Stimulated activated CD4-positive, alpha-beta T cell treated with anti-CD3 and anti-CD28 coated beads, Interleukin-15, amount 100 ng/mL, for 1 hour (primary cell): ENCODE data around the gene WHAMM.
"Not testable (repeated sequence)": the region's sequence is repeated elsewhere in the genome, so short reads cannot be mapped to it uniquely, and the experiment has no call there.

Source experiments
- DNase-seq, 2 donors: peaks; one replicate each; pipeline ENCODE4 v3.0.0-alpha.2; 2020; ENCODE audit warnings: low read depth in 1 of 2, low spot score in 1 of 2

The WHAMM gene, protein sequence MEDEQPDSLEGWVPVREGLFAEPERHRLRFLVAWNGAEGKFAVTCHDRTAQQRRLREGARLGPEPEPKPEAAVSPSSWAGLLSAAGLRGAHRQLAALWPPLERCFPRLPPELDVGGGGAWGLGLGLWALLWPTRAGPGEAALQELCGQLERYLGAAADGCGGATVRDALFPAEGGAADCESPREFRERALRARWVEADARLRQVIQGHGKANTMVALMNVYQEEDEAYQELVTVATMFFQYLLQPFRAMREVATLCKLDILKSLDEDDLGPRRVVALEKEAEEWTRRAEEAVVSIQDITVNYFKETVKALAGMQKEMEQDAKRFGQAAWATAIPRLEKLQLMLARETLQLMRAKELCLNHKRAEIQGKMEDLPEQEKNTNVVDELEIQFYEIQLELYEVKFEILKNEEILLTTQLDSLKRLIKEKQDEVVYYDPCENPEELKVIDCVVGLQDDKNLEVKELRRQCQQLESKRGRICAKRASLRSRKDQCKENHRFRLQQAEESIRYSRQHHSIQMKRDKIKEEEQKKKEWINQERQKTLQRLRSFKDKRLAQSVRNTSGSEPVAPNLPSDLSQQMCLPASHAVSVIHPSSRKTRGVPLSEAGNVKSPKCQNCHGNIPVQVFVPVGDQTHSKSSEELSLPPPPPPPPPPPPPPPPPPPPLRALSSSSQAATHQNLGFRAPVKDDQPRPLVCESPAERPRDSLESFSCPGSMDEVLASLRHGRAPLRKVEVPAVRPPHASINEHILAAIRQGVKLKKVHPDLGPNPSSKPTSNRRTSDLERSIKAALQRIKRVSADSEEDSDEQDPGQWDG

DNA sequence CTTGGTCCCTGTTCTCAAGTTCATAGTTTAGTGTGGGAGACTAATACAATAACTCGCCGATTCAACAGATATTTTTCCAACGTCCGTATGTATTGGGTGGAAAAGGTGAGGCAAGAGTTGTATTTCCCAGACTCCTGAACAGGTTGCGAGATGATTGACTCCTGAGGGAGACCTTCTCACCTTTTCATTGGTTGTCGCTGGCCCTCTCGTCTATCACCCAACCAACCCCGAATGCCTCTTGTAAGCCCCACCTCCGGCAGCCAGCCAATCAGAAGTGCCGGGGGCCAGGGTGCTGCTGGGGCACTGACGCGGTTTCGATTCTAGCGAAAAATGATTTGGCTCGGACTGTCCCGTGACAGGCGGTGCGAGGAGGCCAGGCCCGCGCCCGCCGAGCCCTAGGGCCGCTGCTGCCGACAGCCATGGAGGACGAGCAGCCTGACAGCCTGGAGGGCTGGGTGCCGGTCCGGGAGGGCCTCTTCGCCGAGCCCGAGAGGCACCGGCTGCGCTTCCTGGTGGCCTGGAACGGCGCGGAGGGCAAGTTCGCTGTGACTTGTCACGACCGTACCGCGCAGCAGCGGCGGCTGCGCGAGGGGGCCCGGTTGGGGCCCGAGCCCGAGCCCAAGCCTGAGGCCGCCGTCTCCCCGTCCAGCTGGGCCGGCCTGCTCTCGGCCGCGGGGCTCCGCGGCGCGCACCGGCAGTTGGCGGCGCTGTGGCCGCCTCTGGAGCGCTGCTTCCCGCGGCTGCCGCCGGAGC, at the start of gene WHAMM:
Gene WHAMM (plus strand): TSS at position 321 of the 753 bp plus-strand sequence. CDS start 99 bp downstream, at position 420.
- DNase-seq = peak; percentile 86 to 87

DNA sequence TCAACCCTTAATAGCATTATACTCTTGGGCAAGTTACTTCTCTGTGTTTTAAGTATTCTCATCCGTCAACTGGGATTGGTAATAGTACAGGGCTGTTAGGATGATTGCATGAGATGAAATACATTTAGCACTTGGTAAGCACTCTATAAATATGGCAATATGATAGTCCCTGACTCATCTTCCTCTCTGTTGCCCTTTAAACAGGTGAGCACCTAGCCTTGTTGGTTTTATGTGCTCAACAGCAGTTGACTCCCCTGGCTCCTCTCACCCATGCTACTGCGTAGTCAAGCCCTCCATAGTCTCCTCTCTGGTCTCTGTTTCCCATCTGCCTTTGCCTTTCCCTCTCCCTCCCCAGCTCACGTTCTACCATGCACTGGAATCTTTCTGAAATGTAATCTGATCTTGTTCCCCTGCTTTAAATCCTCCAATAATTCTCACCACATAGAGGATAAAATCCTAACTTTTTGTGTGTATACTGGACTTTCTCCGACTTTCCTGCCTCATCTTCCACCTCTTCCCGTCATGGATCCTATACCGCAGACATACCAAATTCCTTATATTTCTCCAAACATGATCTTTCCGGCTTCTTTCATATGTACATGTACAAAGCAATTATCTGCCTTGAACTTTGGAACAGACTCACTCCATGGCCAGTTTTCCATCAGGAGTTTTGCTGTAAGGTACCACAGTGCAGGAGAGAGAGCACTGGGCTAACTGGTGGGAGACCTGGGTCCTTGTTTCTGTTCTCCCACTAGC, 45.9 kb upstream of the WHAMM start:
- no peak for DNase-seq

DNA sequence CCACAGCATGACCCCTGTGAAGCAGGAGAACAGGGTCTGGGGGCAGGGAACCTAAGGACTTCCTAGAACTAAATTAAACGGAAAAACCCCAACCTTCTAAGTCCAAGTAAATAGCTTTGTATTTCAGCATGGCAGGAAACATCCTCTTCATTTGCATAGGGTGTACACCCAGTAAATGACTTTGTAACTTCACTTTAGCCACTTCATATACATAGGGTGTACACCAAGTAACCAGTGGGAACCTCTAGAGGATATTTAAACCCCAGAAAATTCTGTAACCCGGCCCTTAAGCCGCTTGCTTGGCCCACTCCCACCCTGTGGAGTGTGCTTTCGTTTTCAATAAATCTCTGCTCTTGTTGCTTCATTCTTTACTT, 45.3 kb upstream of the WHAMM start:
- DNase-seq = no peak

DNA sequence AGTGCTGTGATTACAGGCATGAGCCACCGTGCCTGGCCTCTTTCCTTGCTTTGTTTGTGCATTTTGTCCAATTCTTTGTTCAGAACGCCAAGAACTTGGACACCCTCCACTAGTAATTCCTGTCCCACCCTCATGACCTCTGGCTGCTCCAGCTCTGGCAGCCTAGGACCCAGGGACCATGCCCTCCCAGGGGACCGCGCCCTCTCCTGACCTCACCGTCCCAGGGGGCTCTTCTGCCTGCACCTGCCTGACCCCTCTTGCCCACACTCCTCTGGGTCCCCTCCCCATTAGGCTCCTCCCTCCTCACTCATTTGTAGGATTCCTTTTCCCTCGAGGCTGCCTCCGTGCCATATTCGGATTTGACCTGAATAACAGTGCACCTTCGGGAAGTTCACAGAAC, 44.7 kb upstream of the WHAMM start:
- DNase-seq = no peak

DNA sequence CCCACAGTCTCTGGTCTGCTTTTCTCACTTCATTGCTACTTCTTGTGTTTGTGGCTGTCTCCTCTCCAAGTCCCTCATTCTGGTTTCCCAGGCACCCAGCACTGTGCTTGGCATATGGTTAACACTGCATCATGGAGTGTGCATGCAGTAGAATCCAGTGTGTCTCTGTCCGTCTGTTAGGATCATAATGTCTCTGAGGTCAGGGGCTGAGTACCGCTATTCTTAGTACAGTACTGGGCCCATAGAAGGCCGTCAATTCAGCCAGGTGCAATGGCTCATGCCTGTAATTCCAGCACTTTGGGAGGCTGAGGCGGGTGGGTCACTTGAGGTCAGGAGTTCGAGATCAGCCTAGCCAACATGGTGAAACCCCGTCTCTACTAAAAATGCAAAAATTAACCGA, 43.2 kb upstream of the WHAMM start:
- not testable (repeated sequence) for DNase-seq

DNA sequence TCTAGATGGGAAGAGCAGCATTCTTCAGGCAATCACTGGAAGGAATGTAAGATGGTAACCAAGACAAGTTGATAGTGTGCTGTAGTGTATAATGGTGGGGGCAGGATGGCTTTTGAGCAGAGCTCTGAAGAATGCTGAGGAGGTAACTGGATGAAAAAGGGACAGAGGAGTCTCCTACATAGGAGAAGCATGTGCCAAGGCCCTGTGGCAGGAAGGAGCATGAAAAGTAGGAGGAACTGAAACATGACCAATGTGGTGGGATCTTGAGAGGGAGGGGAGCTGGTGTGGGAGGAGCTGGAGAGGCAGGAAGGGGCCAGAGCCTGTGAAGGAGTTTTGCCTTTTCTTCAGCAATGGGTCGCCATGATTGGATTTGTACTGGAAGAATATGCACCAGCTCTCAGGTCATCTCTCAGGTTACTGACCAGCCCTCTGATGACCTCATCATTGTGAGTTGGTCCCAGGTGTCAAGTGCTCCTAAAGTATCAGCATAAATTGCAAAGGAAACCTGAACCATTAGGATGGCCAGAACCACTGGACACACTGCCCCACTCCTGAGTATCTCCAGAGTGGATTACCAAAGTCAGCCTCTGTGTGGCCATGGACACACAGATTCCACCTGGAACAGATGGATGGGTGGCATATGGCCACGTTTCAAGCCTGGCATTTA, 42.1 kb upstream of the WHAMM start:
- DNase-seq = no peak

DNA sequence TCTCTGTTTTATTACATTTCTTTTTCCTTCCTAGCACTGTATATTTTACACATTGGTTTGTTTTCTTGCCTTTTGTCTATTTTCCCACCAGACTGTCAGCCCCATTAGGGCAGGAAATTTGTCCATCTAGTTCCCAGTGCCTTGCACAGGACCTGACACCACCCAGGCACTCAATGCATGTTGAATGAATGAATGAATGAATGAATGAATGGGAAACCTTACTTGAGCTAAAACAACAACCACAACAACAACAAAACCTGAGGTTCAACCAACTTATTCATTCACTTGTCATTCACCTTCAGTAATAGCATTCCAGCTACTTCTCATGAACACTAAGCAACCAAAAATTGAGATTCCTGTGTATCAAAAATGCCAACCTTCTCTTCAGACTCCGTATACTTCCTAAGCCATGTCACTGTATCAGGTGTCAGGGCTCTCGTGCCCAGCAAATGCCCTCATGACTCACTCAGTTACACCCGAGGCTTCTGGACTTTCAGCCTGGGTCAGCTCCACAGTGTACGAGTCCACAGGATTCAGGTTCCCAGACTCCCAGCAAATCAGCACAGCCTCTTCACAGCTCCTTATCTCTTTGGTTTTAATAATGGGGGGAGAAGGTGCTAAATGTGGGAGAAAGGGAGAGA, 40.9 kb upstream of the WHAMM start:
- no peak for DNase-seq

DNA sequence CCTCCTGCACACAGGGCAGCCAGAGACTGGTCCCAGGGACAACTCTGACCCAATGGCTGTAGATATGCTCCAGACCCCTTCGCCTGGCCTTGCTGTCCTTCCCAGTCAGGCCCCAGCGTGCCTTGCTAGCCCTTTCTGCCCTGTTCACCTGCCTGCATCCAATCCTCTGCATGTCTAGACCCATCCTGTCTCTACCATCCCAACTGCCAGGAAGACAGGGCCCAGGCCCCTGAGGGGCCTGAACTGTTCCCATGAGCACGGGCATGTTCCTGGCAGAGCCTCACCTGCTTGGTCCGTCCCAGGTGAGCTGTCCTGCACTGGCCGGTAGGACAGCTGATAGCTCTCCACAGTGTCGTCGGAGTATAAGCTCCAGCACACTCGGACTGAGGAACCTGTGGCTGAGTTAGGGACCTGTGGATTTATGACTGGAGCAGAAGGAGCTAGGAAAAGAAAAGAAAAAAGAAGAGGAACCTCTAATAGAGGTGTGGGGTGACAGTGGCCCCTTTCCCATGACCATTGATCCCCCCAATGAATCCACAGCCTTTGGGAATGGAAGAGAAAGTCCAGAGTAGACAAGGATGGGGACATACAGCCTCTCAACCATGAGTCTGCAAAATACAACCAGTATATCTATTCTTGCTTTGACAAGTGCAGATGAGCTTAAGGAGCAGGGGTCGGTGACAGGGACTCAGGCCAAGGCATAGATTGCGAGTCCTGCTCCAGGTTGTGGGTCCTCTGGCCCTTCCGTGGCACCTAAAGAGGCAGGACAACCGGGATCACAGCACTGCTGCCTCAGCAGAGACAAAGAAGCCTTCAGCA, 37.4 kb upstream of the WHAMM start:
- DNase-seq = no peak

DNA sequence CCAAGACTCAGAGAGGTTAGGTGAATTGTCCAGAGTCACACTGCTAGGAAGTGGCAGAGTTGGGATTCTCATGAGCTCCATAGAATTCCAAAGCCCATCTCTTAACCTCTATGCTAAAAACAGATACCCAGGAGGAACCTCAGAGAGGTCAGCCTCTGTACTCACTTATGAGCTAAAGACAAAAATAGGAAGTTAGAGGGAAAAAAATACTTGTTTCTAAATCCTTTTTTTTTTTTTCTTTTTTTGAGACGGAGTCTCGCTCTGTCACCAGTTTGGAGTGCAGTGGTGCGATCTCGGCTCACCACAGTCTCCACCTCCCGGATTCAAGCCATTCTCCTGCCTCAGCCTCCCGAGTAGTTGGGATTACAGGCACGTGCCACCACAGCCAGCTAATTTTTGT, 34.9 kb upstream of the WHAMM start:
- DNase-seq = no peak

DNA sequence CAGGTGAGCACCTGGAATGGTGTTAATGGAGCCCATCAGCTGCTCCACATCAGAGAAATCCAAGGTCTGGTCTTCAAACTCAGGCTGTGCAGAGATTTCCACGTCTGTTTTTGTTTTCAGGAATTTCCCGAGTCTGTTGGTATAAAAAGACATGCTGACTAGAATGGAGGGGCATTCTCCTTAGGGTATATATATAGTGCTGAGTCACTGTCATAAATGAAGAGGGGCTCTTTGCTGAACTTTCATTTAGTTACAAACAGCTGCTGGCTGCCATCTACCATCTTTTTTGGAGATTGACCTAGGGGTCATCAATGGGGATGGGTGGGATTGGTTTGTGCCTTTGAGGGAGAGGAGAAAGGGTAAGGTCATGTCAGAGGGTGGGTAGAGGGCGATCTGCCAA, 30.7 kb upstream of the WHAMM start:
- no peak for DNase-seq

DNA sequence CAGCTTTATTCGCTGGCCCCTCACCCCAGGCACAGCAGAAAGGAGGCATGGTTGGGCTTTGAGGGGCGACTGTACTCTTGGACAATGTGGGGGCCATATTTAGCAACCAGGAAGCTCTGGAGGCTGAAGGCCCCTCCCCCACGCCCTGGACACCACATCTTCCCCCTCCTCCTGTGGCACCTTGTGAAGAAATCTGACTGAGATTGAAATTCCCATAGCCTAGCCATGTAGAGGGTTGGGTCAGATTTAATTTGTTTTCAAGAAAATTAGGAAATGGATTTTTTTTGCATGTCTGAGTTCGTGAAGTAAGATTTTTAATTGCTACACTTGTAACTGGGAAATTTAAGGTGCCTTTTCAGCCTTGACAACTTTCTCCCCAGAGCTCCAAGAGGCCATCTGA, 28.1 kb upstream of the WHAMM start:
- no peak for DNase-seq

DNA sequence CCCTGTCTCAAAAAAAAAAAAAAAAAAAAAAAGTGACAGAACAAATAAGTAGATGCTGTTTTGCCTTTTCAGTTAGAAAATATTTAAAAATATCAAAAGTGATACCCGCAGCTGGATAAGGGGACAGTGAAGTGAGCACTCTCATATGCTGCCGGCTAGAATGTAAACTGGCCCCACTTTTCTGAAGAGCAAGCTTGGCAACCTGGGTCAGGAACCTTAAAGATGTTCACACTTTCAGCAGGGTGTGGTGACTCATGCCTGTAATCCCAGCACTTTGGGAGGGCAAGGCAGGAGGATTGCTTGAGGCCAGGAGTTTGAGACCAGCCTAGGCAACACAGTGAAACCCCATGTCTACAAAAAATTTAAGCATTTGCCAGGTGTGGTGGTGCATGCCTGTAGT, 20.9 kb upstream of the WHAMM start:
- no peak for DNase-seq

DNA sequence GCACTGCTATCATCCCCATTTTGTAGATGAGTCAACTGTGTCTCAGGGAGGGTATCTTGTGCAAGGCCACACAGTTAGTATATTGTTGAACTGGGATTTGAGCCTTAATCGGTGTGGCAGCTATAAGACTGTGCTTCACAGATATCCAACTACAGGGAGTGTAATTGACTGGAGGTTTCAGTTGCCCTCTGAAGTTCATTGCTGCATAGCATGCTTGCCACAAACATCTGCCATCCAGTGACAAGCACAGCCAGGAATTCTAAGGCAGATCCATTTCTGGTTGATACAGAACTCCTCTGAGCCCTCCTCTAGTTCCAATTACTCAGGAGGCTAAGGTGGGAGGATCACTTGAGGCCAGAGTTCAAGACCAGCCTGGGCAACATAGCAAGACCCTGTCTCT, 19.9 kb upstream of the WHAMM start:
- DNase-seq = no peak

DNA sequence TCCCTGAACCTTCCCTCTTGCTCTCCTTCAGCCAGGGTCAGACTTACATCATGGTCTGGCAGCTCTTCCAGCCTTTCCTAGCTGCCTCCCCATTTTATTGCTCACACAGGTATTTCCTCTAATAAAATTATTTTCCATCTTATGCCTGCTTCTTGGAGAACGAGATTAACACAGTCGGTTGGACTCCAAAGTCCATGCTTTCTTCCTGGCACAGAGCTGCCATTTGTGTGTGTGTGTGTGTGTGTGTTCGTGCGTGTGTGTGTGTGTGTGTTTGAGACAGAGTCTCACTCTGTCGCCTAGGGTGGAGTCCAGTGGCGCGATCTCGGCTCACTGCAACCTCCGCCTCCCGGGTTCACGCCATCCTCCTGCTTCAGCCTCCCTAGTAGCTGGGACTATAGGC, 19.1 kb upstream of the WHAMM start:
- DNase-seq = no peak

DNA sequence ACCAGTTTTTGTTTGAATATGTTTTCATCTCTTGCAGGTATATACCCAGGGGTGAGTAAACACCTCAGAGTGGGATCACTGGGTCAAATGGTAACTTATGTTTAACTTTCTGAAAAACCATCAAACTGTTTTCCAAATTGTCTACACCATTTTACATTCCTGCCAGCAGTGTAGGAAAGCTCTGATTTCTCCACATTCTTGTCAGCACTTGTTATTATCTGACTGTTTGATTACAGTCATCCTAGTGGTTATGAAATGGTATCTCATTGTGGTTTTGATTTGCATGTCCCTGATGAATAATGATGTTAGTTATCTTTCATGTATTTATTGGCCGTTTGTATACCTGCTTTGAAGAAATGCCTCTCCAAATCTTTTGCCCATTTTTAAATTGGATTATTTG, 17.4 kb upstream of the WHAMM start:
- no peak for DNase-seq

DNA sequence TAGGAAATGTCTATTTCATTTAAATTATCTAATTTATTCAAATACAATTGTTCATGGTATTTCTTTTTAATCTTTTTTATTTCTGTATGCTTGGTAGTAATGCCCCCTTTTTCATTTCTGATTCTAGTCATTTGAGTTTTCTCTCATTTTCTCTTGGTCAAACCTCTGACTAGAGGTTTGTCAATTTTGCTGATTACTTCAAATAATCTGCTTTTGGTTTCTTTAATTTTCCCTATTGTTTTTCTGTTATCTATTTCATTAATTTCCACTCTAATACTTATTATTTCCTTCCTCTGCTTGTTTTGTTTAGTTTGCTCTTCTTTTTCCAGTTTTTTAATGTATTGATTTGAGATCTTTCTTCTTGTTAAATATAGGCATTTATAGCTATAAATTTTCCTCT, 15.7 kb upstream of the WHAMM start:
- no peak for DNase-seq

DNA sequence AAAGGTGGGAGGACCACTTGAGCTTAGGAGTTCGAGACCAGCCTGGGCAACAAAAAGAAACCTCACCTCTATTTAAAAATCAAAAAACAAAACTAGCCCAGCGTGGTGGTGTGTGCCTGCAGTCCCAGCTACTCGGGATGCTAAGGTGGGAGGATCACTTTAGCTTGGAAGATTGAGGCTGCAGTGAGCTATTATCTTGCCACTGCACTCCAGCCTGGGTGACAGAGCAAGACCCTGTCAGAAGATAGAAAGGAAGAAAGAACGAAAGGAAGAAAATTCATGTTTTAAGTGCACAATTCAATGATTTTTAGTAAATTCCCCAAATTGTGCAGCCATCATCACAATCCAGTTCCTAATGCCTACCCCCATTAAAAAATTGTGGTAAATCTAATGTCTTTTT, 11.3 kb upstream of the WHAMM start:
- DNase-seq = no peak

DNA sequence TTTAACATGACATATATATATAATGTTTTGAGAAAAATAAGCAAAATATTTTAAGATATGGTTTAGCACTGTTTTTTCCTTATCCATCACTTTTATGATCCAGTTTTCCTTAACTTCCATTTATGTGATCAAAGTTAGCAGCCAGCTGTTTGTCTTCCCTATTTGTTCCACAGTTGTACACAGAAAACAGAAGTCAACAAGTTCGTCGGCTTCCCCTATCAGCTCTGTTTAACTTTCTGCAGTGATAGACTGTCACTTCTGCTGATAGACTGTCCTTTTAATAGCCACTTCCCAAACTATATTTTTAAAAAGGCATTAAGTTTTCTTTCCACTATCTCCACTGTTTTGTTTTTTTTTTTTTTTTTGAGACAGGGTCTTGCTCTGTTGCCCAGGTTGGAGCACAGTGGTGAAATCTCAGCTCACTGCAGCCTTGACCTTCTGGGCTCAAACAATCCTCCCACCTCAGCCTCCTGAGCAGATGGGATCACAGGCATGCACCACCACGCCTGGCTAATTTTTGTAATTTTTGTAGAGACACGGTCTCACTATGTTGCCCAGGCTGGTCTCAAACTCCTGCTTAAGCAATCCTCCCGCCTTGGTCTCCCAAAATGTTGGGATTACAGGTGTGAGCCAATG, 10.8 kb upstream of the WHAMM start:
- no peak for DNase-seq
